Hindlimb muscle (tissue), 1 donor: ENCODE data around the gene MEIS2. TPM values are rescaled to one million over a fixed set of nuclear protein-coding genes. Genes with fewer than 3 reads are reported as not detected.

ENCODE experiments used
- DNase-seq: peaks from one replicate; pipeline ENCODE4 v3.0.0-alpha.2; 2013
- polyA plus RNA-seq: library from polyadenylated mRNA; unstranded; fragments of 120-200 nt; gene quantifications from one replicate; pipeline ENCODE4 v1.2.1, GENCODE V29; 2013; ENCODE audit not compliant: insufficient read length

Gene MEIS2
- polyA plus RNA-seq, 1 donor, result 7.7 TPM

DNA sequence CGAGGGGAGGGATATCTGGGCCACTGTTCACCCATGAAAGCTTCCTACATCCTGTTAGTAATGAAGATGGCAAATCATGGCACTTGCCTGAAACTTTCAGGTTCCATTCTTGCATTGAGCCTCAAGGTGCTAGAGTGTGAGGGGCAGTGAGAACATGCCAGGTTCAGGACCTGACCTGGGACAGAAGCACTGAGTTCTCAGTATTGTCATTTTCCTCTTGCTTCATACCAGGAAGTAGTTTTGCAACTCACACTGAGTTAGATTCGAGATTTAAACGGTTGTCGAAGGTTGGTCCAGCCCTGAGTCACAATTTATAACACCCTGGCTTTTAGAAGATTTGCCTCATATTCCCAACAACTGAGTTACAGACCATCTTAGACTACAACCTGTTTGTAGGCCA is 11.8 kb upstream of the MEIS2 start:
- no peak for DNase-seq

DNA sequence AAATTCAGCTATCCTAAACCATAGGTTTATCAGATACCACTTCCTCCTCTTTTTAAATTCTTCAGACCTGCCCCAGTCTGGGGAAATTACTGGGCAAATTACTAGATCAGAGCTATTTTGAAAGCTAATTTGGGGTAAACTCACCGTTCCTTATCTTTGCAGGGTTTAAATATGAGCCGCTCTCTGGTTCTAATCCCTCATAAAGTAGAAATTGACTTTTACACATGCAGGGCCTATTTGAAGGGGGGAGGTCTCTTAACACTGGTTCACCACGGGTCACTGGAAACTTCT is 11.0 kb upstream of the MEIS2 start:
- no peak for DNase-seq

DNA sequence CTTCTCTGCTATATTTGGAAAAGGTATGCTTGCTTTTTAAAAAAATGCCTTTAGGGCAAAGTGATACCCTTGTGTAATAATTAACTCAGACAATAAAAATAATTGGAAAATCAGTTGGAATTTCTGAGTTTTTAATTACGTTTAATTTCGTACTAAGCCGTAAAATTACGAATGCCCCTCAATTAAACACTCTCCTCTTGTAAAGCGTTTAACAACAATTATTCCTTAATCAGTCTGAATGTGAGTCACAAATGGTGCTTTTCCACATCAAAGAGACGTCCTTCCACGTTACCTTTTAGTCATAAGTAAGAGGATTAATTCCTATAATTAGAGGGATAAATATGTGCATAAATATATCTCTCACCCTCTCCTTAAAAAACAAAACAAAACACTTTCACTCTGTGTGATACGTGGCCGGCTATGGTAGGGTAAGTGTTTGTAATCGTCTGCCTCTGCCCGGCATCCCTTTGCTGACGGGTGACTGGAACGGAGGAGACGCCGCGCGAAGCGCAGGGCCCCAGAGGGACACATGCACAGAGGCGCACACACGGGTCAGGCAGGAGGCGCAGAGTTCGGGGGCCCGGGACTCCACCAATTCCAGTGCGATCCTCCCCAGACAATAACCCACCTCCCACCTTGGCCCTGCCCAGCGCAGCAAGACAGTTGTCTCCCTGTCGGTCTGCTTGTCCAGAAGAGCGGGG is 9.7 kb upstream of the MEIS2 start:
- no peak for DNase-seq

DNA sequence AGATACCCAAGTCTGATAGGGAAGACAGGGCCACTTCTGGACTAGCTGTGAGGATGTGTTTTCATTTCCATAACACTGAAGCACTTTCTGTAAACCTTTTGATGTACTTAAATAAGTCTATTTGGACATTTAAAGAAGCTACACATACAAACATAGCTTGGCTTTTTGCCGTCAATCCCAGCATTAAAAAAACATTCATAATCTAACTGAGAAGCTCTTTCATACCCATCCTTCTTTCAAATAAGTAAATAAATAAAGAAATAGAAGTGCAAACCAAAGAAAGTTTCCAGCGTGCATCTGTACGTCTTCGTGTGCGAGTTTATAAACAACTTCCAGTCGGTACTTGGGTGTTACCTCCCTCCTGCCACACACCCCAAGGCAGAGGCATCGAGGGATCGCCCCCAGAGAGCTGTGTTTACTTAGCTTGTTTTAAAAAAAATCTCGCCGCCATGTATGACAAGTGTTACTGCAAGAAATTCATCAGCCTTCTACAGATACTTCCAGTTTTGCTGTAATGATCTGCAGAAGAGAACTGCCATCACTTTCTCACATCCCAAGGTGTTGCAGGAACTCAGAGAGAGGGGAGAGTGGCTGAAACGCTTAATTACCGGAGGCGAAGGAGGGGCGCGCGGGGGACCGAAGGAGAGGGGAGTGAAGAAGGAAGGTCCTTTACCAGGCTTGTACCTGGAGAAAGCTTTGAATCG is 9.0 kb upstream of the MEIS2 start:
- DNase-seq, result no peak

DNA sequence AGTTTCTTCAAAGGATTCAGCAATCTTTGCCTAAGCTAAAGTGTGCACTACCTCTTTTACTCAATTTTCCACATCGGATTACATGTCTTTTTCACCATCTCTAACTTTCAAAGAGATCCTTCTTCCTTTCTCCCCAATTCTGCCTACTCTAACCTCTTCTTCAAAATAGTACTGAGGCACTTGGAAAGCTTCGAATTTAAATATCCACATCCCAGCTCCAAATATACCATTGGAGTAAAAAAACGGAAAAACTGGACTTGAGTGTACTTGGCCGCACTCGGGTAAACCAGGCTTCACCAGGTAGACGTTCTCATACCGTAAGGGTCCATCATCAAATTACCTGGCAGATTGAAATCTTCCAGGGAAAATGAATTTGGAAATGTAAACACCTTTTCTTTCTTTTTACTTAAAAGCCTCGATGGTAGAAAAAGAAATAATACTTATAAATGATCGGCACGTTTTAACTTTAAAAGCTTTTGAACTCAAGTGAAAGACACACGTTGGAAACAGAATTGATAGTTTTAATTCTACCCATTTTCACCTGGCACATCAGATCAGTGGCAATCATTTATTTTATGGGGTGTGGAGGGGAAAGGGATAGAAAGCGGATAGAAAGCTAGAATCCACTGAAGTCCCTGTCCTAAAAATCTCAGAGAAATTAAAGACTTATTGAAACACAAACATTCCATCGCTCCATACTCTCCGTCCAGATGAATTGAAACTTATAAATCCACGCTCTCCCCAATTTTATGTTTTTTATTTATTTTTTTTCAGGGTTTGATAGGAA is 8.2 kb upstream of the MEIS2 start:
- no peak for DNase-seq

DNA sequence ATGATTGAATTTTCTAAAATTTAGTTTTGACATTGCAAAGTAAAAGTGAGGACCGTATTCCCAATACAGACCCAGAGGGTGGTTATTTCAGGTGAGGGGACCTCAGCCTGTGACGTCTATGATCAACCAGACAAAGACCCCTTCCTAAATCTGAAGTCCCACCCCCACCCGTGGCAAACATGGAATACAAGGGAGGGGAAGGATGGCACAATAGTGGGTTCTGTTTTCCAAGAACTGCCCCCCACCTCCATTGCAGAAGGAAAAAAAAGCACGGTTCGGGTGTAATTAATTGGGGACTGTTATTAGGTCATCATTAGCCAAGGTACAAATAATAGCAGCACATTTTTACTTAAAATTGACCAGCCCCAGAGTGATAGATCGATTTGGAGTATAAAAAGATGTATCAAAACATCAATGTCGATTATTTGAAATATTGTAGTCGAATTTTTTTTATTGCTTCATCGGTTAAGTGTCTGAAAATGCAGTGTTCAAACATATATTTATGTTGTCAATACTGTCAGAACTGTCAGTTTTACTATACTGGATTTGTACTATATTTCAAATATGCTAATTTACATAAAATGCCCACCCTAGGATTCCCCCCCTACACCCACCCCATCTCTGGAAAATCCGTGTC is 7.5 kb upstream of the MEIS2 start:
- no peak for DNase-seq

DNA sequence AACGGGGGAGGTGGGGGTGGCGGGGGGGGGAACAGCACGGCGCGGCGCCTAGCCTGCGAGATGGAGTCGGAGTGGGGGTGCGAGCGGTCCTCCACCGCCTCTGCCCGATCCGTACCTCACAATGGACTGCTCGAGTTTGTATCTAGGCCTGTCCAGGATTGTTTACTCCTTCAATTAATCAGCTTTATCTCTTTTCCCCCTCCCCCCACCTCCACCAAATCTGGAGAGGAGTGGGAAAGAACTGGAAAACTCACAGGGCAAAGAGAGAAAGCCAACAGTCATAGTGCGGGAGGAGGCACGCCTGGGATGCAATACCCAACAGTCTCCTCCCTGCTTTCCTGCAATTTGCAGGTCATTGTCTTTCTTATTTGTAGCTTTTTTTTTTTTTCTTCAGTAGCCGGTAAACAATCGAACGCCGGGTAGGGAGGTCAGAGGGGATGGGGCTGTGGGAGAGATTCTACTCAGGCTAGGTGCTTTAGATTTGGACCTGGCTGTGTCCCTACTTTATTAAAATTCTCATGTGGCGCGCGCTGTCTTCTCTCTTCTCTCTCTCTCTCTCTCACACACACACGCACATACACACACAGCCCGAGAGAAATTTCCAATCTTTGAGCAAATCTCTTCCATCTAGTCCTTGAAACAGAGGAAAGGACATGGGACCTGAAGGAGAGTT is 6.9 kb upstream of the MEIS2 start:
- DNase-seq, result no peak

DNA sequence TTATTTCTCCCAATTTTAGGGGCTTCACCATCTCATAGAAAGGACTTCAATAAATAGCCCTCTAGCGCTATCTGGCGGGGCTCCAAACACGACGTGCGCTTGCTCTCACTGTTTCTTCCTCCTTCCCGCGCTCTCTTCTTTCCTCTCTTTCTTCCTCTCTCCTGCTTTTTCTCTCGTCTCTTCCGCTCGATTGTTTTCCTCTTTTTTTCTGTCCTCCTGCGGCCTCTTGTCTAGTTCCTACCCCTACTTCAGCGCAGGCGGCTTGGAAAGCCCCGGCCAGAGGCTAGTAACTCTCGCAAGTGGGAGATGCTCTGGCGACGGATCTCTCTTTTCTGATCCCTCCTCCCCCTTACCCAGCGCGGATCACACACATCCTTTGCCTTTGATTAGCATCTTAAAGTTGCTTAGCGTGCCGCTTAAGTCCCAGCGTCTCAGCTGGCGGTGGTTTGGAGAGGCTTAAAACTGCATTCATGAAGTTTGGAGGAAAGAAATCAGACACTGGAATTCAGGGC is 6.2 kb upstream of the MEIS2 start:
- no peak for DNase-seq

DNA sequence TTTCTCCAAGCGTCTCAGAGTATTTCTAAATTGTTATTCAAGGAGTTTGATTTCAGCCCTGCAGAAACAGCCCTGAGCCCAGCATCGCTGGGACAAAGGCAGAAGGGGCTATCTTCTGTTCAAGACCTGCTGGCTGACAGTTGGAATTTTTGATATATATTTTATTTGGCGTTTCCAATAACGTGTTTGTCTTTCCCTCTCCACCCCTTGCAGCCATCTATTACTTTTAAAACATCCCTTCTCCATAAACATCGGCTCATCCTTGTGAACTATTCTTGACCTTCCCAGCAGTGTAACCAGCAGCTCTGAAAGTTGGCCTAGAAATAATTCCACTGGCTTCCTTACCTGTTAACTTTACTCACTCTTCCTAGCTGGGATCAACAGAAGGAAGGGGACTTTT is 5.5 kb upstream of the MEIS2 start:
- no peak for DNase-seq

DNA sequence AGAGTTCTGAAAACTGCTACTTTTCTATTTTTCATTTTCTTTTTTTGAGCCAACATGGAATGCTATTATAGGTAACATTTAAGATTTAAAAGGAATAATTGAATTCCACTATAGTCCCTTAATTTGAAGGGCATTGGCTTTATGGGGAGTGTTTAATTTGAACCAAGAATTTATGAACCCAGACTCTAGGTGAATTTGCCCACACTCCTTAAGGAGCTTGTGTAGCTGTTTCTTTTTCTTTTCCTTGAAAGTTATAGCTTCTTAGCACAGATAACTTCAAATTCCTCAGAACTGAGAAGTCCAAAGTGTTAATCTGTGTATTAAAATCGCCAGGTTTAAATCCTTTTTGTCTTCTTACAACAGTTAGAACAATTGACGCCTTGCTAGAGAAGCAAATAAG is 4.7 kb upstream of the MEIS2 start:
- no peak for DNase-seq

DNA sequence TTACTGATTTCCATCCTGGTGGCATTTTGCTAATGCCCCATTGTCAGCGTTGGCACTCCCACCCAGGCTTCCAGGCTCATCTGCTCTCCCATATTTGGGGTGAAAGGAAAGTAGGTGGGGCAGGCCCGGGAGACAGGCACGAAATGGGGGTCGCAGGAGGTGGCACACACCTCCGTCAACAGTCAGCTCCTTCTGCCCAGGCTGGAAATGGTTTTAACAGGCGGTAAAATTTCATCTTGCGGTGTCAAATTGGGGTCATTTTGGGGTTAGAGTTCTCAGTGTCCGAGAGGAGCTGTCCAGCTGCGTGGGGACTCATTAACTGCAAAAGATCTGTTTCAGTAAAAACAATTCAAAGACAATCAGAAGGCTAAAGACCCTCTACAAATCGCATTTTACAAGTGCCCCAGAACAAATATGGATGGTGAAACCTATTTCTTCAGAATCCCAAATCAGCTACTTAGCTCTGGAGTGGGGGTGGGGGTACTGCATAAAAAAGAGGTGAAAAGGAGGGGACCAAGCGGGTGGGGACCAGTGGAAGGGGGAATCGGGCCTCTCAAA is 4.2 kb upstream of the MEIS2 start:
- DNase-seq, result no peak

DNA sequence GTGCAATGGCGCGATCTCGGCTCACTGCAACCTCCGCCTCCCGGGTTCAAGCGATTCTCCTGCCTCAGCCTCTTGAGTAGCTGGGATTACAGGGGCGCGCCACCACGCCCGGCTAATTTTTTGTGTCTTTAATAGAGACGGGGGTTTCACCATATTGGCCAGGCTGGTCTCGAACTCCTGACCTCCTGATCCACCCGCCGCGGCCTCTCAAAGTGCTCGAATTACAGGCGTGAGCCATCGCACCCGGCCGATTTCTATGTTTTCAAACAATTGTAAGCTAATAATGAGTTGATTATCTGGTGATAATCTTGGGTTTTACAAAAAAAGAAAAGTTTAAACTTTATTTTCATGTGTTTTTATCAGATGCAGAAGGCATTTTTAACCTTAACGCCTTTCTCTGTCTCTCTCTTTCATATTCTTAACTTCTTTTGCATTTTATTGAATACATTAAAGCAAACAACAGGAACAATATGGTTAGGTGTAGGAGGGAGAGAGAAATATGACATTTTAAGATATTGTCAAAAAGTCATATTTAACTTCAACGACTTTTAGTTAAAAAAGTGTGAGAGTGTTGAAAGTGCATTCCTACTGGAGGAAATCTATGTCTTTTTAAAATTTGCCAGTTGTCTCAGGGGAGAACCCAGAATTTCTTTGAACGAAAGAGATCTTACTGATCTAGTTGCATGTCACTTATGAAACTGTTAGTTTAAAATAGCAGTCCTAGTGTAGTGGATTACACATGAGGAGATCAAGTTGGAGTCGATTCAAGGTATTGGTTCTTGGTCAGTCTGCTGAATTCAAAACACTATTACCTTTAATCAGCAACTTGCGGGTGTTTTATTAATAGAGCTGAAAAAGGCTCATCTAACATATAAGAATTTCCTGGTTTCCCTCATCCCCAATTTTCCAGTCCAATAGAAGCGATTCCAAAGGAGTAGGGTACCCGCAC is 3.4 kb upstream of the MEIS2 start:
- no peak for DNase-seq

DNA sequence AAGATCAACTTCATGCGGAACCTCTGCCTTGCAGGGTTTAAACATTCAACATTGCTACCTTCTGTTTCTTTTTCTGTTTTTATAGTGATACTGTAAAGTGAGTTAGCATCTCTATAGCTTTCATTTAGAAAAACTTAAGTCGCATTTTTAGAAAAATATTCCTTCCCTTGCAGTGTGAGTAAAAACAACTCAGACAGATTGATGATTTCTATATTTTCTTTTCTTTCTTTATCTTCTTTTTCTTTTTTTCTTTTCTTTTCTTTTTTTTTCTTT is 2.8 kb upstream of the MEIS2 start:
- DNase-seq, result no peak

DNA sequence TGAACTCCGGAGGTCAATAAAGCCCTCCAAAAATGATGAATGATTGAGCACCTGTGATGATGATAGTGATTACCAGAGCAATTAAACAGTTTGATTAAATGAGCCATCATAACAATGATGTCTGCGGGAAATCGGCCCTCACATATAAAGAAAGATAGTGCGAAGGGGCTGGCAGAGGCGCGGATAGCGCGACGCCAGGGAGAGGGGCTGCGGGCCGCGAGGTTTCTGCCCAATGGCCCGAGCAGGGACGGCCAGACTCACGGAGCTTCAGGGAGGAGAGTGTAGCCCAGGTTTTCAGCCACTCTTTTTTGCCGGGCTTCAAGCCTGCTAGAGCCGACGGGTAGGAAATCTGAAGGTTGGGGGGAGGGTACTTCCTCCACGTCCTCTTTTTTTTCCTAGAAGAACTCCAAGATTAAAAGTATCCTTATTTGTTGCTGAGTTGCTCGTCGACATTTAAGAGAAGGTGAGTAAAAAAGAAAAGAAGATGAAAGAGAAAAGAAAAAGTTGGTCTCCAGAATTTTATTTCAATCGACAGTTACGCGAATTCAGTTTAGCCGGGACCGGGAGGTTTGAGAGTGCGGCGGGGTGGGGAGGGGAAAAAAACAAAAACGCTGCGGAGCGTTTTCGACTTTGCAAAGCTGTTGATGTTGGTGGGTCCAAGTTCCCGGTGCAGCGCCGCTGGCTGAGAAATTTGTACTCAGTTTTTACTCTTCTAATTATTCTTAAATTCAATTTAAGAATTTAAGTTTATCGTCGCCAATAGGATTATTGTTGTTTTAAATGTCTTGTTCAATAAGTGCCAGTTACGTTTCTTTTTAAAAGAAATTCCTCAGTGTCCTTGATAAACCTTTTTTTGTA is 2.2 kb upstream of the MEIS2 start:
- no peak for DNase-seq

DNA sequence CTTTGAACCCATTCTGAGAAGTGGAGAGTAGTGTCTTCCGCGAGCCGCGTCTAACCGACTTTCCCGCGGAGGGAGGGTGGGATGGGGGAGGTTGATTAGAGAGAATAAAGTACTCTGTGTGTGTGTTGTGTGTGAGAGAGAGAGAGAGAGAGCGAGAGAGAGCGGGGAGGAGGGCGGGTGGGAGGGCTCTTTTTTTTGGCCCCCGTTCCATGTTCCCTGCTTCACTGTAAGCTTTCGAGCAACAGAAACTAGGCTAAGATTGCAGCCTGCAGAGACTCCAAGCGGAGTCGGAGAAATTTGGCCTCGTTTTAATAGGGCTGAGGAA is 1.6 kb upstream of the MEIS2 start:
- DNase-seq, result no peak

DNA sequence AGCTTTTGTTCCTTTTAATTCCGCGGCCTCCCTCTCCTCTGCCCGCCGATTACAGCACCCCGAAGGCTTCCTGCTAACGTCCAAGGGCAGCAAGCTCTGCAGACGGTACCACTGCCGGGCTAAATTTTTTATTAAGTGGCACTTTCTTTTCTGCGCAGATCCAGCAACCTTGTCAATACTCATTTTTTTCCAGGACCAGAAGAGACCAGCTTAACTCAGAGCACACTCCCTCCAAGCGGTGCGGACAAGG is 542 bp upstream of the MEIS2 start:
- no peak for DNase-seq

DNA sequence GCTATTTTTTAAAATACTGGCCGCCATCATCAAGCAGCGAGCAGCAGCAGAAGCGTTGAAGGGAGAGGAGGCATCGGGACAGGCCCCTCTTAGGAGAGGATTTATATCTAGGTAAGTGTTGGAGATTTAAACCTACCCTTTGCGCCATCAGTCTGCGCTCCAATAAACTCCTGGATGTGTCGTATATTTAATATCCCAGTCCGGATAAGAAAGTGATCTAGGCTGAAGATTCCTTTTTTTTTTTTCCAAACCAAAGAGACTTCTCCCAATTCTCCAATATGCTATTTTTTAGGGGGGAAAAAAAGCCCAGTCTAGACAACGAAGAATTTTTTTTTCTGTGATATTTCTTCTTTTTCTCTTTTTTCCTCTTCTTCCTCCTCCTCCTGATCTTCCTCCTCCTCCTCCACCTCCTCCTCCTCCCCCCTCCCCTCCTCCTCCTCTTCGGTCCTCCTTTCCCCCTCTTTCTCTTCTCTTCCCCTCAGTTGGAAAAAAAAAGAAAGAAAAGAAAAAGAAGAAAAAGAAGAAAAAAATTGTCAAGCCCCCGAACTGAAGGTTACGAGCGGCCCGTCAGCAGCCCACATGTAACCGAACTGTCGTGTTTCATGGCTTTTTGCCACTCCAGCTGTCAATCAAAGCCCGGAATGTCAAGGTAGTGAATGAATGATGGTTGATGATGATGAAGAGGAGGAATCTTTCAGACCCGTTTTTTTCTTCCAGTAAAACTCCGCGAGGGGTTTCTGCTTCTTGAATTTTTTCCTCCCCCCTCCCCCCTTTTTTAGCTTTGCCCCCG is 835 bp downstream of the MEIS2 start:
- DNase-seq, result no peak

DNA sequence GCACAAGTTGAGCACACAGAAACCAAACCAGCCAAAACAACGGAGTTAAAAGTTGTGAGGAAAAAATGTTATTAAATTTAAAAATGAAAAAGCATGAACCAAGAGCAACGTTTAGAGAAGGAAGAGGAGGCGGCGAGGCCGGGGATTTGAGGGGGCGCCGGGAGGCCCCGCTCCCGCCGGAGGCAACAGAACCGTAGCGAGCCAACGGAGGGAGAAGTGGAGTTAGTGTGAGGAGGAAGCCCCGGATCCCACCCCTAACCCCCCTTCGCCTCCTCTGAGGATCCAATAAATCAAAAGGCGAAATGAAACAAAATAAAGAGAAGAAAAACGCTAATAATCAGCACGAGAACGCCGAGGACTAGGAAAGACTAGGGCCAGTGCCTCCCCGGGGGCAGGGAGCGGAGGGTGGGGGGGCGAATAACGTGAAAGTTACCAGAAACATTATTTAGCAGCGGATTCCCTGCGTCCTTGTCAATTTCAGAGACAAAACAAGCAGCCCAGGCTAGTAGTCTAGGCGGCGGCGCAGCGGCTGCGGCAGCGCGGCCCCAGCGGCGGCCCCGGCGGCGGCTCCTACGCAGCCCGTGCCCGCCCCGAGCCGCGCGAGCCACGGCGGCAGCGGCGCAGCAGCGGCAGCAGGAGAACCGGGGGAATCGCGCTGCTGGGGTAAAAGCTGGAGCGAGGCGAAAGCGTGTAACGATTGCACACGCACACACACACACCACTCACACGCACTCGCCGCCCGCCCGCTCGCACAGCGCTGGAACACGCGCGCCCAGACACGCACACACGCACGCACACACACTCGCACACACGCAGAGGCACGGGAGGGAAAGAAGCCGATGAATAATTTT is 1.7 kb downstream of the MEIS2 start:
- DNase-seq, result no peak
